Measurements from ENCODE around the gene RPS27L.
A peak's percentile ranks its signal among the peaks of the same experiment; 100 is the strongest.

RPS27L gene

DNA sequence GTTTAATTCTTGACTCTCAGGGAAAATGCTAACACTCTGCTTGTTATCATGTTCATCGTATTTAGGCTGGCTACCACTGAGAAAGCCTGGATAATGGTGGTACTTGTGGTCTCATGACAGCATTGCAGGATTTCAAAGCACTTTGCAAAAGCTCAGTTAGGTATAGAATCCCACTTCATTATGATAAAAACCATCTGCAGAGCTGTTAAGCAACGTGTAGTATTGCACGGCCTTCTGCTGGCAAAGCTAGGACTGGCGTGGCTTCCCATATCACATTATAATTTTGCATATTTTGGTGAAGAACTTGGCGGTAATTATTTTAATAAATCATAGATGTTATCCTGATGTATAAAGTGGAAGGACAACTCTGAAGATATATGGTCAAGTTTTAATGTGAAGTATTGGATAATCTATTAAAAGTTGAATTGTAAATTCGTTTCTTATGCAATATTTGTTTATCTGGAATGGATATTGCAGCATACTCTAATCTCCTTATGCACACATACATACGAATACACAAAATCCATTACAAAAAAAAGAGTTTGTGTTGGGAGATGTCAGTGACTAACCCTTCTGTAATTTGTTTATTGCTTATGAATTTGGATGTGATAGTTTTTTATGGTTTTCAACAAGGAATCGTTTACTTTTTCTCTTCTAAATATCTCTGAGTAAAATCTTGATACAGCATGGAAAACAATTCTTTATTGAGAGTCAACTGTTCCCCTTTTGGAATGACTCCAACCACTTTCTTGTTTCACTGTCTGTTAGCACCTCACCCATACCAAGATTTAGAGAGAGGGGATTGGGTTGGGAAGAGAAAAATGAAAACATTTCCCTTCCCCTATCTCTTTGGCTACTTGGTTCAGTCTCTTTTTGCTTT, 41.3 kb upstream of the RPS27L start:
- Histone ChIP-seq H3K4me3 (ENCODE audit: low read depth, low read length) (no peak overlapping the region), H3K9me3 (ENCODE audit: severe bottlenecking) (no peaks in the 10 kb centered on the region), H3K27ac (no peak overlapping the region), H3K36me3 (no peaks in the 10 kb centered on the region; the same call in 1 of the 2 replicates), H3K27me3 (ENCODE audit: insufficient read depth, low read depth, severe bottlenecking) (no peaks in the 10 kb centered on the region)
- TF ChIP-seq, protein P1, sequence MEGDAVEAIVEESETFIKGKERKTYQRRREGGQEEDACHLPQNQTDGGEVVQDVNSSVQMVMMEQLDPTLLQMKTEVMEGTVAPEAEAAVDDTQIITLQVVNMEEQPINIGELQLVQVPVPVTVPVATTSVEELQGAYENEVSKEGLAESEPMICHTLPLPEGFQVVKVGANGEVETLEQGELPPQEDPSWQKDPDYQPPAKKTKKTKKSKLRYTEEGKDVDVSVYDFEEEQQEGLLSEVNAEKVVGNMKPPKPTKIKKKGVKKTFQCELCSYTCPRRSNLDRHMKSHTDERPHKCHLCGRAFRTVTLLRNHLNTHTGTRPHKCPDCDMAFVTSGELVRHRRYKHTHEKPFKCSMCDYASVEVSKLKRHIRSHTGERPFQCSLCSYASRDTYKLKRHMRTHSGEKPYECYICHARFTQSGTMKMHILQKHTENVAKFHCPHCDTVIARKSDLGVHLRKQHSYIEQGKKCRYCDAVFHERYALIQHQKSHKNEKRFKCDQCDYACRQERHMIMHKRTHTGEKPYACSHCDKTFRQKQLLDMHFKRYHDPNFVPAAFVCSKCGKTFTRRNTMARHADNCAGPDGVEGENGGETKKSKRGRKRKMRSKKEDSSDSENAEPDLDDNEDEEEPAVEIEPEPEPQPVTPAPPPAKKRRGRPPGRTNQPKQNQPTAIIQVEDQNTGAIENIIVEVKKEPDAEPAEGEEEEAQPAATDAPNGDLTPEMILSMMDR (IDR thresholded peaks at IDR 0.05; ENCODE audit: low read depth, low read length) = no peak
- no peak for DNase-seq

DNA sequence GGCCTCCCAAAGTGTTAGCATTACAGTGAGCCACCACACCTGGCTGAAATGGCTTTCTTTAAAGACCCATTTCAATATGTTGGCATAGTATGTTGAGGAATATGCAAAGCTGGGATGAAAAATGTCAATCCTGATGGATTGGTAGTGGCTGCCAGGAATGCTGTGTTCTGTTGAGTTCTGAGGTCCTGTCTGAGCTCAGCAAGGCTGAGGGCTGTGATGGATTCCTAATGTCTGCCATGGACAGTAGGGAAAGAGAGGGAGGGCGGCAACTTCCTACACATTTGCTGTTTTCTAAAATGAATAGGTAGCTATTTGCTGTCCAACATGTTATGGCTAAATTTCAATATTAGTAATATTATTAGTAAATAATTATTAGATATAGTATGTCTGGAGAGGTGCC, 40.3 kb upstream of the RPS27L start:
- H3K27me3 ChIP-seq (ENCODE audit: insufficient read depth, low read depth, severe bottlenecking) = no peaks in the 10 kb centered on the region
- H3K27ac ChIP-seq = no peak overlapping the region
- no peaks in the 10 kb centered on the region for H3K9me3 ChIP-seq (ENCODE audit: severe bottlenecking)
- no peaks in the 10 kb centered on the region; the same call in 1 of the 2 replicates for H3K36me3 ChIP-seq
- H3K4me3 ChIP-seq (ENCODE audit: low read depth, low read length) = no peak overlapping the region
- no peak for DNase-seq
- TF ChIP-seq, protein P1 (IDR thresholded peaks at IDR 0.05; ENCODE audit: low read depth, low read length) = no peak

DNA sequence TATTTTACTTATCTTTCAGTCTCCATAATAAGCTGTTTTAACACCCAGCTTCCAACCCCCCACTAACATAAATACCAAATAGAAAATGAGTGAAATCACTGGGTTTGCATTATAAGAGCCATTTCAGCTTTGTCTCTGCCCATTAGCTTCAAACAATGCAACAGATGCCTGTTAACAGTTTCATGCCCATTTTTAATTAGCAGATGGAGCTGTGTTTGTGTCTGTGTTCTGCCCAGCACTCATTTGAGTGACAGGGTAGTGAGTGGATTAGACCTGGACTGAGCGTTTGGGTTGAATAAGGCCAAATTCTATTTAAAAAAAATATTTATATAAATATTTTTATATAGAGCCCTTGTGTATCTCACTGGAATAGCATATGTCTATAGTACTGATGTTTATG, 39.6 kb upstream of the RPS27L start:
- DNase-seq = peak; percentile 28
- TF ChIP-seq, protein P1 (IDR thresholded peaks at IDR 0.05; ENCODE audit: low read depth, low read length) = no peak
- Histone ChIP-seq H3K27ac (peak overlapping the region; percentile 64), H3K4me3 (ENCODE audit: low read depth, low read length) (no peak overlapping the region), H3K9me3 (ENCODE audit: severe bottlenecking) (no peaks in the 10 kb centered on the region), H3K36me3 (no peaks in the 10 kb centered on the region; the same call in 1 of the 2 replicates), H3K27me3 (ENCODE audit: insufficient read depth, low read depth, severe bottlenecking) (no peaks in the 10 kb centered on the region)

DNA sequence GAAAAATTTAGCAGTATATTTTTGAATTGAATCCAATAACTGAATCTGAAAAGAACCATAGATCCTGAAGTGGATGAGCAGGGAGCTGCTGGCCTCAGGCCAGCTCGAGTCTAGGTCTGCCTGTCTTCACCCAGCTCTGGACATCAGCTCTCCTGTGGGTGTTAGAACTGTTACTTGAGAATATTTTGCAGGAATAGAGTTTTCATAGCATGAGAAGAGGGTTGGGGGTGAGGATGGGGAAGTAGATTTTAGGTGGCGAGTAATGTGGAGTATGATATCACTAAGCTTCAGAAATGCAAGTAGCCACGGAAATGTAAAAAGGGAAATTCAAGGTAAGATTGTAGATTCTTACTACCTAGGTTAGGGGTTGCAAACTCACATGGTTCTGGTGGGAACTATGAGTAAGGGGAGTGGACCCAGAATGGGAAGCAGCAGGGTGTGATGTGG, 38.3 kb upstream of the RPS27L start:
- no peaks in the 10 kb centered on the region; the same call in 1 of the 2 replicates for H3K36me3 ChIP-seq
- DNase-seq = no peak
- no peaks in the 10 kb centered on the region for H3K9me3 ChIP-seq (ENCODE audit: severe bottlenecking)
- H3K27me3 ChIP-seq (ENCODE audit: insufficient read depth, low read depth, severe bottlenecking) = no peaks in the 10 kb centered on the region
- H3K4me3 ChIP-seq (ENCODE audit: low read depth, low read length) = no peak overlapping the region
- H3K27ac ChIP-seq = no peak overlapping the region
- TF ChIP-seq, protein P1 (IDR thresholded peaks at IDR 0.05; ENCODE audit: low read depth, low read length) = no peak

DNA sequence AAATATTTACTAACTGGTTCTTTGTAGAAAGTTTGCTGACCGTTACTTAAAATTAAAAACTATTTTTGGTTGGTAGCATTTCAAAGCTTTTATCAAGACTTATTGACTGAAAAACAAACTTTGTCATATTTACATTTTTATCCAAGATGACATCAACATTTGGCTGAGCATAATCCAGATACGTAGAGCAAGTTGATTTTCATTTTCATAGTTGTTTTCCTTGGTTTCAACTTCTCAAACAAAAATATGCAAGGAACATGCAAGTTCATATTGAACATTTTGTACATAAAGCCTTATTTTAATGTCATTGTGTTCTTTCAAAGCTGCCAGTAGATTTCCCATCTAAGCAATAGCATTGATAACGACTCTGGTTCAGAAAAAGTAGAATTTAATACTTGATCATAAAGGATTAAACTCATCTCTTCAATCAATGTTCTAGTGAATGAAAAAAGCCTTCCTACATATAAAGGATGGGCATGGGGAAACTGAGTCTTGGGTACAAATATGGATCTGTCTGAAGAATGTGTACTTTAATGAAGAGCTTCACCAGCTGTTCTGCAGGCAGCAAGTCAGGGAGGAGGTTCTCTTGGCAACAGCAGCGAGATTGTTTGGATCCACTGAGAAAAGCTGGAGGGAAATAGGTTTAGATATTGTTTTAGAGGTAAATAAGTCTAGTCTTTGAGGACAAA, 37.7 kb upstream of the RPS27L start:
- no peaks in the 10 kb centered on the region for H3K27me3 ChIP-seq (ENCODE audit: insufficient read depth, low read depth, severe bottlenecking)
- H3K27ac ChIP-seq = no peak overlapping the region
- no peak overlapping the region for H3K4me3 ChIP-seq (ENCODE audit: low read depth, low read length)
- H3K36me3 ChIP-seq = no peaks in the 10 kb centered on the region; the same call in 1 of the 2 replicates
- H3K9me3 ChIP-seq (ENCODE audit: severe bottlenecking) = no peaks in the 10 kb centered on the region
- DNase-seq = no peak
- TF ChIP-seq, protein P1 (IDR thresholded peaks at IDR 0.05; ENCODE audit: low read depth, low read length) = no peak

Data from WERI-Rb-1 (cell line).